Left lung (tissue), 14 donors: Measurements from ENCODE around the gene NPVF. TPM values are rescaled to one million over a fixed set of nuclear protein-coding genes. Genes with fewer than 3 reads are reported as not detected.
A peak's percentile ranks its signal among the peaks of the same experiment; 100 is the strongest.

ENCODE experiments used
- ATAC-seq: fragments of 200-7000 bp; cut with Tn5 transposase; one replicate; pipeline ENCODE4 v1.9.1; 2020; ENCODE audit warnings: moderate library complexity
- DNase-seq, 4 donors: peaks; one replicate each; pipeline ENCODE4 v3.0.0-alpha.2; 2013 to 2020
- H3K27ac ChIP-seq, 2 donors: fragments of 200-600 bp; sonication (generic) in 1 of 2; one replicate each; pipeline versions ENCODE4 v1.5.0 to v1.8.0; 2020 to 2021
- H3K27me3 ChIP-seq, 2 donors: fragments of 200-600 bp; sonication (generic) in 1 of 2; one replicate each; pipeline versions ENCODE4 v1.5.0 to v1.8.0; 2020 to 2021
- H3K36me3 ChIP-seq, 2 donors: fragments of 200-600 bp; sonication (generic) in 1 of 2; one replicate each; pipeline versions ENCODE4 v1.5.0 to v1.8.0; 2020 to 2021
- H3K4me1 ChIP-seq, 2 donors: fragments of 200-600 bp; one replicate each; pipeline ENCODE4 v1.8.0; 2021
- H3K4me3 ChIP-seq, 2 donors: fragments of 200-600 bp; sonication (generic) in 1 of 2; one replicate each; pipeline versions ENCODE4 v1.5.0 to v1.8.0; 2020 to 2021; ENCODE audit warnings: mild to moderate bottlenecking in 1 of 2
- H3K9me3 ChIP-seq, 2 donors: fragments of 200-600 bp; sonication (generic) in 1 of 2; one replicate each; pipeline versions ENCODE4 v1.5.0 to v1.8.0; 2020 to 2021
- CTCF ChIP-seq, 2 donors: fragments of 200-600 bp; sonication (generic) in 1 of 2; IDR thresholded peaks; one replicate each; pipeline versions ENCODE4 v1.5.0 to v1.8.0; 2021; ENCODE audit warnings: antibody characterized with exemption in 2 of 2
- intact Hi-C, 2 donors: fragments of 100-400 bp; cut with DNase I; formaldehyde crosslinking; loops; one replicate each; pipeline versions ENCODE4 v1.11.2 to v1.14.2; 2022
- long read RNA-seq, 12 donors: library from polyadenylated mRNA in 2 of 12; unstranded in 2 of 12; transcript quantifications; one replicate each; pipeline ENCODE4 v2.0.0 and lab custom pipeline, GENCODE V29; 2019 to 2026
- polyA plus RNA-seq, 6 donors: library from polyadenylated mRNA; unstranded; fragments of 120-200 nt; gene quantifications; one replicate each; pipeline ENCODE4 v1.2.1, GENCODE V29; 2013; ENCODE audit not compliant: insufficient read length in 6 of 6
- total RNA-seq, 2 donors: library from RNA; stranded (reverse); fragmentation: NEBNext Ultra II Directional; extraction: Animal tissue kit (Norgen Biotek cat#: 25700); gene quantifications; one replicate each; pipeline ENCODE4 v1.2.1, GENCODE V29; 2021
- donor health status: DM: no; HTN: yes; CAD: no.
- donor health status: DM: no; HTN: no; CAD: no.

NPVF gene, protein sequence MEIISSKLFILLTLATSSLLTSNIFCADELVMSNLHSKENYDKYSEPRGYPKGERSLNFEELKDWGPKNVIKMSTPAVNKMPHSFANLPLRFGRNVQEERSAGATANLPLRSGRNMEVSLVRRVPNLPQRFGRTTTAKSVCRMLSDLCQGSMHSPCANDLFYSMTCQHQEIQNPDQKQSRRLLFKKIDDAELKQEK
- total RNA-seq (not detected), polyA plus RNA-seq (not detected)
- long read RNA-seq, donor 1: 0 reads
- long read RNA-seq, donor 2: 0 reads
- long read RNA-seq, donor 3: 0 reads
- long read RNA-seq, donor 4: 0 reads
- long read RNA-seq, donor 5: 0 reads
- long read RNA-seq, donor 6: 0 reads
- long read RNA-seq, donor 7: 0 reads
- long read RNA-seq, donor 8: 0 reads
- long read RNA-seq, donor 9: 0 reads
- long read RNA-seq, donor 10: 0 reads
- long read RNA-seq, donor 11: 0 reads
- long read RNA-seq, donor 12: 0 reads

- ATAC-seq (no peak), DNase-seq (no peak)
- Histone ChIP-seq H3K4me1 (no peaks in the 10 kb centered on the region), H3K9me3 (no peaks in the 10 kb centered on the region), H3K27ac (no peak within 1 kb of the TSS), H3K27me3 (peaks cover 0 to 3% of the 10 kb centered on the region in 2 donors), H3K36me3 (no peaks in the 10 kb centered on the region), H3K4me3 (no peak within 1 kb of the TSS)
- intact Hi-C loops: no loop called here
- no peak for TF ChIP-seq CTCF (IDR thresholded peaks at IDR 0.05)
Observed at GRCh38 chr7:25228386-25228785, at the start of gene NPVF. Gene NPVF, minus strand, starts transcription at chr7:25228486. Its CDS starts 47 bp downstream, at chr7:25228439.

DNA sequence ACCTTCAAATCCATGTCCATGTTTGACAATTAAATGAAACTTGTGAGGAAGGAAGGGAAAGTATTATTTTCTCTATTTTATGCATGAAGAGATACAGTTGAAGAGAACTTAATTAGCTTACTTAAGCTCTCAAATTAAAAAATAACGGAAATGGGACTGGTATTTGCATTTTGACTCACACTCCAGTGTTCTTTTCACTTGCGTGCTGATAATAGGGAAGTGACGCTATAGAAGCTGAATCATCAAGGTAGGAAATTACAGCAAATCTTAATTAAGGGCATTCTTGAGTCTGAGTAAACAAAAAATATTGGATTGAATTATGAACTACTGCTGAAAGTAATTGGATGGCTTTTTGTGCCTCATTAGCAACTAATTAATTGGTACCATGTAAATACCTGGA is 44.0 kb upstream of the NPVF start:
- H3K27me3 ChIP-seq: no peaks in the 10 kb centered on the region
- no peaks in the 10 kb centered on the region for H3K4me1 ChIP-seq
- no peaks in the 10 kb centered on the region for H3K36me3 ChIP-seq
- no peak overlapping the region for H3K4me3 ChIP-seq
- H3K27ac ChIP-seq: no peak overlapping the region
- no peak for TF ChIP-seq CTCF (IDR thresholded peaks at IDR 0.05)
- H3K9me3 ChIP-seq: no peaks in the 10 kb centered on the region
- ATAC-seq (no peak), DNase-seq (no peak)
- intact Hi-C loops: no loop called here

DNA sequence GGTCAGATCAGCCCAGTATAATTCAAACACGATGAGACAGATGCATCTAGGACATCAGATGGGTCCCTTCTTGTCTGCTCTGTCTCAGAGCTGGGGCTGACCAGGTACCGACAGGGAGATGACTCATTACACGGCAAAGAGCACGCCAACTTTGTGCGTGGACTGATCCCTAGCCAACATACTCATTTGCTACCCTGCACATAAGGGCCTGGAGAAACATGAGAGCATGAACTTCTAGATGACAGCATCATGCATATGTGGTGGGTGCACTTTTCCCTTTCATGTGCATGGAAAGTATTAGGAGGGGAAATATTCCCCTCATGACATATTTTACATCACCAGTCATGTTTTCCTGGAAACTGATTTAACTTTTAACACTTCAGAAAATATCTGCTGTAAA is 35.1 kb upstream of the NPVF start:
- no peaks in the 10 kb centered on the region for H3K9me3 ChIP-seq
- no peaks in the 10 kb centered on the region for H3K36me3 ChIP-seq
- no peak for TF ChIP-seq CTCF (IDR thresholded peaks at IDR 0.05)
- DNase-seq (no peak), ATAC-seq (no peak)
- no peak overlapping the region for H3K27ac ChIP-seq
- H3K4me3 ChIP-seq: no peak overlapping the region
- intact Hi-C loops: no loop called here
- H3K27me3 ChIP-seq: peaks cover 0 to 13% of the 10 kb centered on the region in 2 donors
- peaks cover 4 to 24% of the 10 kb centered on the region in 2 donors for H3K4me1 ChIP-seq

DNA sequence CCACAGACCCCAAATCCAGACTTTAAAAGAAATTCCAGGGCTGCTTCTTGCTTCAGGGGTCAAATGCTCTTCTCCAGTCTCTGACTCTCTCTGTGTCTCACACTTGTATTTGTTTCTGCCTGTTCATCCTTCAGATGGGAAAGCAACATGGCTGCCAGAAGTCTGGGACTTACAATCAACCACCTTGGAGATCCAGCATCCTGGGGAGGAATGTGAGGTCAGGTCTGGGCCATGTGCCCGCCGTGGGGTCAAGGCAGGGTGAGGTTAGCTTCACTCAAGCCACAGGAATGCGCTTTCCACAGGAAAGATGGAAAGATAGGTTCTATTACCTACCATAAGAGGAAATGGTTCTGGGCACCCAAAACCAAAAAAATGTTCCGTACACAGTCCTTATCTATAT is 34.3 kb upstream of the NPVF start:
- Histone ChIP-seq H3K27me3 (peaks cover 0 to 13% of the 10 kb centered on the region in 2 donors), H3K4me1 (peaks cover 4 to 24% of the 10 kb centered on the region in 2 donors), H3K36me3 (no peaks in the 10 kb centered on the region), H3K27ac (no peak overlapping the region), H3K4me3 (no peak overlapping the region), H3K9me3 (no peaks in the 10 kb centered on the region)
- no peak for ATAC-seq
- no peak for TF ChIP-seq CTCF (IDR thresholded peaks at IDR 0.05)
- intact Hi-C loops: no loop called here
- peak in 1 of 4 donors; percentile 31 for DNase-seq

GRCh38 chr7:25261545-25262140 is 33.4 kb upstream of the NPVF start:
- no peak for TF ChIP-seq CTCF (IDR thresholded peaks at IDR 0.05)
- Histone ChIP-seq H3K4me1 (peaks cover 4 to 24% of the 10 kb centered on the region in 2 donors), H3K27me3 (peaks cover 0 to 12% of the 10 kb centered on the region in 2 donors), H3K9me3 (no peaks in the 10 kb centered on the region), H3K36me3 (no peaks in the 10 kb centered on the region), H3K27ac (peak overlapping the region in 1 of 2 donors; percentile 41), H3K4me3 (no peak overlapping the region)
- intact Hi-C loops: no loop called here
- ATAC-seq (no peak), DNase-seq (no peak)
